WTC11 (cell line): ENCODE data around the gene VPS8. TPM values are rescaled to one million over a fixed set of nuclear protein-coding genes. Genes with fewer than 3 reads are reported as not detected.

Experiments used
- ATAC-seq: fragments of 200-7000 bp; cut with Tn5 transposase; 2 replicates; pipeline ENCODE4 v1.10.0; 2021; ENCODE audit warnings: mild to moderate bottlenecking, moderate library complexity
- CTCF ChIA-PET: fragments of 300-600 bp; sonication (Branson Sonifier 250); formaldehyde crosslinking; loops from one replicate; lab custom pipeline; 2021; ENCODE audit warnings: antibody characterized with exemption; lab: Charles Lee
- POLR2A ChIA-PET: fragments of 350-600 bp; sonication (Branson Sonifier 250); formaldehyde crosslinking; loops from one replicate; lab custom pipeline; 2021; ENCODE audit warnings: antibody characterized with exemption; lab: Charles Lee
- DNase-seq: peaks from one replicate; pipeline ENCODE4 v3.0.0; 2021; ENCODE audit warnings: low spot score
- H3K27ac Mint-ChIP-seq: 2 replicates; pipeline ENCODE4 v1.8.0; 2021; ENCODE audit warnings: mixed read lengths
- H3K27me3 Mint-ChIP-seq: 2 replicates; pipeline ENCODE4 v1.8.0; 2021; ENCODE audit warnings: low read depth, mild to moderate bottlenecking, moderate library complexity, mixed read lengths
- H3K36me3 Mint-ChIP-seq: 2 replicates; pipeline ENCODE4 v1.8.0; 2021; ENCODE audit warnings: mixed read lengths
- H3K4me1 Mint-ChIP-seq: 2 replicates; pipeline ENCODE4 v1.8.0; 2022; ENCODE audit warnings: mixed read lengths
- H3K4me3 Mint-ChIP-seq: 2 replicates; pipeline ENCODE4 v1.8.0; 2021; ENCODE audit warnings: mild to moderate bottlenecking, moderate library complexity, mixed read lengths
- H3K9me3 Mint-ChIP-seq: 2 replicates; pipeline ENCODE4 v1.8.0; 2021; ENCODE audit warnings: mixed read lengths
- CREB1 ChIP-seq: sonication (generic); formaldehyde crosslinking; IDR thresholded peaks from 2 replicates; pipeline ENCODE4 v1.8.0; 2023; ENCODE audit warnings: mild to moderate bottlenecking, missing genetic modification reagents
- CREM ChIP-seq: sonication (generic); formaldehyde crosslinking; IDR thresholded peaks from 2 replicates; pipeline ENCODE4 v1.8.1; 2022; ENCODE audit warnings: mild to moderate bottlenecking, missing genetic modification reagents, moderate library complexity
- EMX1 ChIP-seq: fragments of 250-450 bp; sonication (Bioruptor Pico); IDR thresholded peaks from 2 replicates; pipeline ENCODE4 v1.8.0; 2021; ENCODE audit warnings: mild to moderate bottlenecking
- ERG ChIP-seq: fragments of 250-450 bp; sonication (Bioruptor Pico); IDR thresholded peaks from 2 replicates; pipeline ENCODE4 v1.8.0; 2021; ENCODE audit warnings: mild to moderate bottlenecking
- GABPB1 ChIP-seq: sonication (generic); formaldehyde crosslinking; IDR thresholded peaks from 2 replicates; pipeline ENCODE4 v1.8.1; 2023; ENCODE audit warnings: mild to moderate bottlenecking, missing genetic modification reagents
- GTF2I ChIP-seq: fragments of 250-450 bp; sonication (Bioruptor Pico); conservative IDR thresholded peaks from 2 replicates; pipeline ENCODE4 v1.4.0; 2021; ENCODE audit warnings: mild to moderate bottlenecking
- IRF2 ChIP-seq: sonication (generic); formaldehyde crosslinking; IDR thresholded peaks from 2 replicates; pipeline ENCODE4 v1.8.0; 2022; ENCODE audit warnings: low read depth, missing genetic modification reagents, borderline replicate concordance
- MXD4 ChIP-seq: fragments of 250-450 bp; sonication (Bioruptor Pico); IDR thresholded peaks from 2 replicates; pipeline ENCODE4 v1.8.0; 2021; ENCODE audit warnings: mild to moderate bottlenecking, moderate library complexity, borderline replicate concordance
- MYBL2 ChIP-seq: sonication (generic); formaldehyde crosslinking; IDR thresholded peaks from 2 replicates; pipeline ENCODE4 v1.8.1; 2023; ENCODE audit warnings: mild to moderate bottlenecking, moderate library complexity, missing genetic modification reagents
- NR1H2 ChIP-seq: sonication (generic); formaldehyde crosslinking; IDR thresholded peaks from 2 replicates; pipeline ENCODE4 v1.9.0; 2021; ENCODE audit warnings: mild to moderate bottlenecking, moderate library complexity, missing genetic modification reagents
- NR2C2 ChIP-seq: sonication (generic); formaldehyde crosslinking; IDR thresholded peaks from 2 replicates; pipeline ENCODE4 v1.8.0; 2022; ENCODE audit warnings: mild to moderate bottlenecking, missing genetic modification reagents
- OVOL2 ChIP-seq: fragments of 250-450 bp; sonication (Bioruptor Pico); IDR thresholded peaks from 2 replicates; pipeline ENCODE4 v1.9.0; 2021; ENCODE audit warnings: mild to moderate bottlenecking, borderline replicate concordance
- RELA ChIP-seq: sonication (generic); formaldehyde crosslinking; IDR thresholded peaks from 2 replicates; pipeline ENCODE4 v1.8.1; 2022; ENCODE audit warnings: missing genetic modification reagents, mild to moderate bottlenecking, borderline replicate concordance
- RORB ChIP-seq: fragments of 250-450 bp; sonication (Bioruptor Pico); IDR thresholded peaks from 2 replicates; pipeline ENCODE4 v1.9.0; 2021; ENCODE audit warnings: mild to moderate bottlenecking
- STAT6 ChIP-seq: sonication (generic); formaldehyde crosslinking; conservative IDR thresholded peaks from 2 replicates; pipeline ENCODE4 v1.8.1; 2023; ENCODE audit warnings: mild to moderate bottlenecking, low read depth, missing genetic modification reagents, moderate library complexity
- USF1 ChIP-seq: sonication (generic); formaldehyde crosslinking; IDR thresholded peaks from 2 replicates; pipeline ENCODE4 v1.8.0; 2022; ENCODE audit warnings: mild to moderate bottlenecking, missing genetic modification reagents
- USF2 ChIP-seq: sonication (generic); formaldehyde crosslinking; IDR thresholded peaks from 2 replicates; pipeline ENCODE4 v1.8.1; 2023; ENCODE audit warnings: mild to moderate bottlenecking, missing genetic modification reagents, moderate library complexity
- ZNF121 ChIP-seq: sonication (generic); formaldehyde crosslinking; IDR thresholded peaks from 2 replicates; pipeline ENCODE4 v1.8.0; 2023; ENCODE audit warnings: missing genetic modification reagents
- ZNF671 ChIP-seq: fragments of 250-450 bp; sonication (Bioruptor Pico); IDR thresholded peaks from 2 replicates; pipeline ENCODE4 v1.8.0; 2021; ENCODE audit warnings: mild to moderate bottlenecking
- total RNA-seq: library from RNA; stranded (reverse); gene quantifications from 3 replicates; pipeline ENCODE4 v1.2.3, GENCODE V29; 2021
- TF ChIP-seq, protein P1 (sequence below): sonication (generic); formaldehyde crosslinking; IDR thresholded peaks from 2 replicates; pipeline ENCODE4 v1.8.0; 2022; ENCODE audit warnings: mild to moderate bottlenecking, missing genetic modification reagents
- TF ChIP-seq, protein P2 (sequence below): fragments of 250-450 bp; sonication (Bioruptor Pico); IDR thresholded peaks from 2 replicates; pipeline ENCODE4 v2.1.2; 2022; ENCODE audit warnings: mild to moderate bottlenecking, moderate library complexity

The VPS8 gene
- total RNA-seq, 1 experiment from 2014 or later: 44.9 TPM

GRCh38 chr3:184810146-184810545 is 1.8 kb upstream of the VPS8 start (continued):
- no peak for TF ChIP-seq RORB (CRISPR knock-in tag)

DNA sequence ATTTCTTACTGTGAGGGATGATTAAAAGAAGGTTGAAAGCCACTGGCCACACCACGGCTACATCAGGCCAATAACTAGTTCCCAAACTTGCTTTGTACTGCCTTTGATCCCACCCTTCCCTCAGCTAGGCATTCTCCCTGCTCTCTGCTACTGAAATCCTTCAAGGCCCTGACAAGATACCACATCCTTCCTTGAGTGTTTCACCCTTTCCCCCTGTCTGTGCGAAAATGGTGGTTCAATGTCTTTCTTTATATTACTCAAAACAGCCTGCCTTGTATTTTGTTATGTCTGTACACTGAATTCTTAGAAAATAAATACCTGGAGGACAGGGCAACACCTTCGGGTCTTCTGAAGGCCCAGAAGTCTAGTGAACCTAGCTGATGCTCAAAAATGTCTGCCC is 932 bp upstream of the VPS8 start:
- ATAC-seq: no peak

More for the DNA sequence above, 932 bp upstream of the VPS8 start:
- no peak for TF ChIP-seq ERG (CRISPR knock-in tag)
- no peak for TF ChIP-seq CREB1 (CRISPR knock-in tag)
- TF ChIP-seq USF2 (CRISPR knock-in tag): no peak
- TF ChIP-seq, protein P1, sequence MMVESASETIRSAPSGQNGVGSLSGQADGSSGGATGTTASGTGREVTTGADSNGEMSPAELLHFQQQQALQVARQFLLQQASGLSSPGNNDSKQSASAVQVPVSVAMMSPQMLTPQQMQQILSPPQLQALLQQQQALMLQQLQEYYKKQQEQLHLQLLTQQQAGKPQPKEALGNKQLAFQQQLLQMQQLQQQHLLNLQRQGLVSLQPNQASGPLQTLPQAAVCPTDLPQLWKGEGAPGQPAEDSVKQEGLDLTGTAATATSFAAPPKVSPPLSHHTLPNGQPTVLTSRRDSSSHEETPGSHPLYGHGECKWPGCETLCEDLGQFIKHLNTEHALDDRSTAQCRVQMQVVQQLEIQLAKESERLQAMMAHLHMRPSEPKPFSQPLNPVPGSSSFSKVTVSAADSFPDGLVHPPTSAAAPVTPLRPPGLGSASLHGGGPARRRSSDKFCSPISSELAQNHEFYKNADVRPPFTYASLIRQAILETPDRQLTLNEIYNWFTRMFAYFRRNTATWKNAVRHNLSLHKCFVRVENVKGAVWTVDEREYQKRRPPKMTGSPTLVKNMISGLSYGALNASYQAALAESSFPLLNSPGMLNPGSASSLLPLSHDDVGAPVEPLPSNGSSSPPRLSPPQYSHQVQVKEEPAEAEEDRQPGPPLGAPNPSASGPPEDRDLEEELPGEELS (CRISPR knock-in tag): no peak
- TF ChIP-seq ZNF121 (CRISPR knock-in tag): no peak
- TF ChIP-seq IRF2 (CRISPR knock-in tag): no peak
- TF ChIP-seq ZNF671 (CRISPR knock-in tag): no peak
- no peak for TF ChIP-seq STAT6 (CRISPR knock-in tag)
- no peak for TF ChIP-seq OVOL2 (CRISPR knock-in tag)
- no peak for TF ChIP-seq RELA (CRISPR knock-in tag)
- no peak for TF ChIP-seq MXD4 (CRISPR knock-in tag)
- no peak for TF ChIP-seq USF1 (CRISPR knock-in tag)
- TF ChIP-seq GTF2I (CRISPR knock-in tag): no peak
- TF ChIP-seq EMX1 (CRISPR knock-in tag): no peak
- TF ChIP-seq CREM (CRISPR knock-in tag): no peak
- TF ChIP-seq GABPB1: no peak
- no peak for TF ChIP-seq NR2C2
- no peak for TF ChIP-seq NR1H2 (CRISPR knock-in tag)
- TF ChIP-seq MYBL2 (CRISPR knock-in tag): no peak
- TF ChIP-seq, protein P2, sequence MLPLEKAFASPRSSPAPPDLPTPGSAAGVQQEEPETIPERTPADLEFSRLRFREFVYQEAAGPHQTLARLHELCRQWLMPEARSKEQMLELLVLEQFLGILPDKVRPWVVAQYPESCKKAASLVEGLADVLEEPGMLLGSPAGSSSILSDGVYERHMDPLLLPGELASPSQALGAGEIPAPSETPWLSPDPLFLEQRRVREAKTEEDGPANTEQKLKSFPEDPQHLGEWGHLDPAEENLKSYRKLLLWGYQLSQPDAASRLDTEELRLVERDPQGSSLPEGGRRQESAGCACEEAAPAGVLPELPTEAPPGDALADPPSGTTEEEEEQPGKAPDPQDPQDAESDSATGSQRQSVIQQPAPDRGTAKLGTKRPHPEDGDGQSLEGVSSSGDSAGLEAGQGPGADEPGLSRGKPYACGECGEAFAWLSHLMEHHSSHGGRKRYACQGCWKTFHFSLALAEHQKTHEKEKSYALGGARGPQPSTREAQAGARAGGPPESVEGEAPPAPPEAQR: no peak
- Mint-ChIP-seq H3K4me3 (no peak overlapping the region), H3K27ac (no peak overlapping the region), H3K36me3 (no peaks in the 10 kb centered on the region), H3K27me3 (no peaks in the 10 kb centered on the region), H3K9me3 (no peaks in the 10 kb centered on the region), H3K4me1 (peaks cover 11% of the 10 kb centered on the region)
- ChIA-PET POLR2A (no interaction called here), CTCF (interaction anchor here (1.3 to 1.5 kb wide), 2 partner anchors 20 to 25 kb away, joined by 4 to 10 read pairs; no protein-coding TSS in a partner anchor)
- DNase-seq: no peak
